GM12878 (cell line): ENCODE results near the gene GLB1L3. TPM values are rescaled to one million over a fixed set of nuclear protein-coding genes. Genes with fewer than 3 reads are reported as not detected.

ENCODE experiments used
- ATAC-seq: fragments of 200-7000 bp; cut with Tn5 transposase; 3 replicates; pipeline ENCODE4 v1.9.1; 2020; ENCODE audit warnings: mild to moderate bottlenecking, moderate library complexity
- BruUV-seq: library from RNA; stranded (reverse); fragments of 400-500 nt; replicated peaks from 2 replicates; lab custom pipeline; 2021; lab: Mats Ljungman, UMichigan
- CTCF ChIA-PET: fragments of 300-600 bp; sonication (Branson Sonifier 250); formaldehyde crosslinking; extraction: SDS; loops from one replicate; lab custom pipeline; 2021; ENCODE audit warnings: inconsistent platforms; lab: Yijun Ruan, JAX
- POLR2A ChIA-PET: fragments of 350-600 bp; formaldehyde crosslinking; extraction: SDS; loops from one replicate; lab custom pipeline; 2021; ENCODE audit warnings: inconsistent platforms; lab: Charles Lee
- RAD21 ChIA-PET: fragments of 300-600 bp; sonication (Branson Sonifier 250); formaldehyde crosslinking; loops from one replicate; lab custom pipeline; 2023; ENCODE audit warnings: antibody characterized with exemption; ENCODE audit not compliant: unreplicated experiment; lab: Charles Lee
- SMC1A ChIA-PET: fragments of 300-600 bp; sonication (Branson Sonifier 250); formaldehyde crosslinking; loops from one replicate; lab custom pipeline; 2023; ENCODE audit not compliant: unreplicated experiment, uncharacterized antibody; lab: Charles Lee
- DNase-seq: peaks from one replicate; pipeline ENCODE4 v3.0.0-alpha.2; 2011; ENCODE audit warnings: low read depth, low spot score
- FAIRE-seq: peaks from 3 replicates; lab custom pipeline; 2011; peaks lifted over from hg19 to GRCh38; lab: Jason Lieb, UNC
- H2AFZ ChIP-seq: 2 replicates; pipeline ENCODE4 v1.6.0; 2011; ENCODE audit warnings: low read depth, low read length, control low read depth; ENCODE audit not compliant: control insufficient read depth
- H3K27ac ChIP-seq: 2 replicates; pipeline ENCODE4 v1.5.1; 2011; ENCODE audit warnings: control low read depth; ENCODE audit not compliant: control insufficient read depth, insufficient read depth
- H3K27me3 ChIP-seq, 2 experiments: replicated peaks in 1 of 2; 2 replicates each; pipeline versions ENCODE4 v1.6.0 to v1.6.1; 2011; ENCODE audit warnings: low read length in 1 of 2; ENCODE audit not compliant: control insufficient read depth in 2 of 2, insufficient read depth in 2 of 2
- H3K36me3 ChIP-seq, 2 experiments: 2 replicates each; pipeline ENCODE4 v1.5.1; 2011; ENCODE audit warnings: low read length in 1 of 2; ENCODE audit not compliant: control insufficient read depth in 2 of 2, insufficient read depth in 2 of 2
- H3K4me1 ChIP-seq: 2 replicates; pipeline ENCODE4 v1.6.1; 2011; ENCODE audit warnings: mild to moderate bottlenecking, low read length, moderate library complexity, mixed read lengths; ENCODE audit not compliant: control insufficient read depth, insufficient read depth
- H3K4me2 ChIP-seq: 2 replicates; pipeline ENCODE4 v1.6.0; 2011; ENCODE audit warnings: control low read depth; ENCODE audit not compliant: control insufficient read depth, insufficient read depth
- H3K4me3 ChIP-seq: fragments of 200-600 bp; sonication (generic); 2 replicates; pipeline ENCODE4 v1.5.1; 2016
- H3K79me2 ChIP-seq: 2 replicates; pipeline ENCODE4 v1.6.0; 2011; ENCODE audit warnings: low read length; ENCODE audit not compliant: control insufficient read depth, insufficient read depth
- H3K9ac ChIP-seq: 2 replicates; pipeline ENCODE4 v1.8.0; 2011; ENCODE audit warnings: low read length, control low read depth, mixed read lengths; ENCODE audit not compliant: control insufficient read depth, insufficient read depth
- H3K9me3 ChIP-seq: replicated peaks from 3 replicates; pipeline ENCODE4 v1.5.1; 2011; ENCODE audit warnings: mild to moderate bottlenecking, low read length; ENCODE audit not compliant: control insufficient read depth, insufficient read depth
- H4K20me1 ChIP-seq: 2 replicates; pipeline ENCODE4 v1.6.0; 2011; ENCODE audit not compliant: control insufficient read depth, insufficient read depth
- ATF7 ChIP-seq: fragments of 450-650 bp; IDR thresholded peaks from 2 replicates; pipeline ENCODE4 v1.6.1; 2016; ENCODE audit warnings: low read depth, mild to moderate bottlenecking
- CBFB ChIP-seq: IDR thresholded peaks from 2 replicates; pipeline ENCODE4 v1.6.1; 2016; ENCODE audit warnings: antibody characterized with exemption, low read depth
- ETV6 ChIP-seq, 2 experiments: fragments of 450-650 bp in 1 of 2; IDR thresholded peaks in 1 of 2; conservative IDR thresholded peaks in 1 of 2; 2 replicates each; pipeline ENCODE4 v1.6.1; 2014; ENCODE audit warnings: antibody characterized with exemption in 1 of 2, borderline replicate concordance in 1 of 2, low read depth in 1 of 2, mild to moderate bottlenecking in 1 of 2, moderate library complexity in 1 of 2
- MEF2A ChIP-seq: IDR thresholded peaks from 2 replicates; pipeline ENCODE4 v1.6.1; 2011; ENCODE audit warnings: low read depth, mild to moderate bottlenecking, low read length, moderate library complexity; ENCODE audit not compliant: insufficient read depth
- NBN ChIP-seq: fragments of 450-650 bp; IDR thresholded peaks from 2 replicates; pipeline ENCODE4 v1.6.1; 2016
- POLR2AphosphoS5 ChIP-seq: IDR thresholded peaks from 2 replicates; pipeline ENCODE4 v1.6.1; 2011; ENCODE audit warnings: mild to moderate bottlenecking, low read length, inconsistent platforms
- RAD51 ChIP-seq: fragments of 450-650 bp; IDR thresholded peaks from 2 replicates; pipeline ENCODE4 v1.6.1; 2016; ENCODE audit warnings: moderate library complexity, mild to moderate bottlenecking, inconsistent platforms
- SPI1 ChIP-seq: IDR thresholded peaks from 2 replicates; pipeline ENCODE4 v1.6.1; 2011; ENCODE audit warnings: low read depth, mild to moderate bottlenecking, low read length, moderate library complexity, borderline replicate concordance; ENCODE audit not compliant: insufficient read depth
- YBX1 ChIP-seq: fragments of 450-650 bp; IDR thresholded peaks from 2 replicates; pipeline ENCODE4 v1.6.1; 2016; ENCODE audit warnings: antibody characterized with exemption
- ZBED1 ChIP-seq: IDR thresholded peaks from 2 replicates; pipeline ENCODE4 v1.6.1; 2016; ENCODE audit warnings: borderline replicate concordance
- ZNF274 ChIP-seq: IDR thresholded peaks from one replicate; pipeline ENCODE4 v1.8.0; 2011; ENCODE audit not compliant: insufficient read length, insufficient read depth
- WGBS: methylation state at CpG from one replicate; pipeline ENCODE4 v1.1.6; 2016; ENCODE audit warnings: low lambda C conversion rate; ENCODE audit not compliant: insufficient replicate concordance, insufficient coverage; ENCODE audit errors: missing lambda C conversion rate; 5-methylcytosine and 5-hydroxymethylcytosine counted together
- in situ Hi-C: fragments of 300-500 bp; cut with MboI; formaldehyde crosslinking; loops from 9 replicates; pipeline ENCODE4 v1.14.3; 2018; ENCODE audit warnings: mixed read lengths
- intact Hi-C: fragments of 100-400 bp; cut with micrococcal nuclease; formaldehyde crosslinking; loops from one replicate; pipeline ENCODE4 v1.14.2; 2022; ENCODE audit not compliant: unreplicated experiment
- polyA plus RNA-seq, 11 experiments: library from polyadenylated mRNA; depleted of rRNA in 4 of 11; unstranded in 6 of 11; stranded (reverse) in 5 of 11; fragments of >200 nt; fragmentation: Nextera tagmentation in 4 of 11; fragmentation: Illumina TruSeq in 1 of 11; extraction: Ambion mirVana in 4 of 11; extraction: Trizol in 1 of 11; gene quantifications; 1 replicate in 1 of 11; 2 replicates in 10 of 11; pipeline versions ENCODE4 v1.2.1 to v1.2.3, GENCODE V29; 2011 to 2016; ENCODE audit warnings: inconsistent platforms in 2 of 11, missing spikeins in 2 of 11, low read depth in 1 of 11
- total RNA-seq, 4 experiments: library from RNA; depleted of rRNA in 3 of 4; stranded (reverse); fragments of >200 nt in 3 of 4; fragmentation: Illumina TruSeq in 1 of 4; extraction: Trizol in 1 of 4; gene quantifications; 2 replicates each; pipeline versions ENCODE4 v1.2.1 to v1.2.3, GENCODE V29; 2013 to 2021

Gene GLB1L3
- total and polyA plus RNA-seq, 10 of the 15 experiments (the other 5 are each of a cell fraction or from before 2014, with no cell fraction given) = 0.53 to 2.9 (median 1.9) TPM; not detected in 1

DNA sequence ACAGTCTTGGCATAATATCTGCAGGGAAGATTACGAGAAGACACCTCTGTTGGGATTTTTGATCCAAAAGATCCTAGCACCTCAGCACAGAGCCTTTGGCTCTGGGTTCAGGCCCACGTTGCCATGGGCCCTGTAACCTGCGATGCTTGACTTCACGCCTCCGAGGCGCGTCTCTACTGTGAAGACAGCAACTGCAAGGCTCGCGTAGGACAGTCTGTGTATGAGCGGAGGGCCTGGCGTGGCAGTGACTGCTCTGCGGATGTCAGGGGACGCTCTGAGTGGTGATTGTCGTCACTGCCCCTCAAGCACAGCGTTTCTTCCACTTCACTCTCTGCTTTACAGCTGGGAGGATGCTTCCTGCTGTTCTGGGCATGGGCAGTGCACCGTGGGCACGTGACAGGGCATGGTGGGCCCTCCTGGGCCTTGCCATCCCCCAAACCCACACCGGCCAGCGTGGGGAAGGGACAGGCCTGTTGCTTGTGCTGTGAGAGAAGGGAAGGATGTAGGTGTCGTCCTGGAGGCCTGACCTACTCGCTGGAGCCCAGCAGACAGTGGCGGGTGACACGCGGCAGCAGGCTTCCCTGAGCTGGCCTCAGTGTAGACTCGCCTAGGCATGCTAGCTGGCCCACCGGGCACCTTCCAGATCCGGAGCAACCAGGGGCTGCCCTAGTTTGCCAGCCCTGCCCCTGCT is 82.1 kb downstream of the GLB1L3 start:
- CTCF ChIA-PET = no interaction called here
- BruUV-seq = no TSS peak
- DNase-seq (no peak), ATAC-seq (no peak), FAIRE-seq (no peak)
- Histone ChIP-seq H3K36me3 (no peaks in the 10 kb centered on the region), H3K79me2 (no peaks in the 10 kb centered on the region), H3K27me3 (no peaks in the 10 kb centered on the region; a peak in 1 of 4 replicates), H3K27ac (no peak overlapping the region), H3K4me3 (no peak overlapping the region), H2AFZ (no peak overlapping the region), H3K4me1 (no peaks in the 10 kb centered on the region), H3K4me2 (no peak overlapping the region), H4K20me1 (no peaks in the 10 kb centered on the region), H3K9ac (no peak overlapping the region), H3K9me3 (no peaks in the 10 kb centered on the region)
- intact Hi-C loops (loop anchor here (10.0 kb wide), 1 partner anchor 154 kb away; no protein-coding TSS in a partner anchor), in situ Hi-C loops (no loop called here)
- POLR2A ChIA-PET = no interaction called here
- TF ChIP-seq SPI1 (no peak), CBFB (no peak), ATF7 (no peak), RAD51 (no peak), NBN (no peak), MEF2A (no peak), YBX1 (no peak), ZBED1 (no peak), ZNF274 (no peak), ETV6 (conservative IDR thresholded peaks at IDR 0.05 in 1 of 2, IDR thresholded peaks at IDR 0.05 in 1 of 2; ENCODE audit: borderline replicate concordance in 1 of 2, low read depth in 1 of 2) (no peak), POLR2AphosphoS5 (no peak)
- SMC1A ChIA-PET = no interaction called here
- RAD21 ChIA-PET = no interaction called here
- 75% methylated on average over 27 of the region's 27 CpGs for WGBS
